ENCODE results near the gene MRPS31. TPM values are rescaled to one million over a fixed set of nuclear protein-coding genes. Genes with fewer than 3 reads are reported as not detected.

MRPS31 gene
- total RNA-seq, 3 donors from 2014 or later (not counting 1 experiment from before 2014, with no cell fraction given): 13.6 to 19.6 (median 13.8) TPM

DNA sequence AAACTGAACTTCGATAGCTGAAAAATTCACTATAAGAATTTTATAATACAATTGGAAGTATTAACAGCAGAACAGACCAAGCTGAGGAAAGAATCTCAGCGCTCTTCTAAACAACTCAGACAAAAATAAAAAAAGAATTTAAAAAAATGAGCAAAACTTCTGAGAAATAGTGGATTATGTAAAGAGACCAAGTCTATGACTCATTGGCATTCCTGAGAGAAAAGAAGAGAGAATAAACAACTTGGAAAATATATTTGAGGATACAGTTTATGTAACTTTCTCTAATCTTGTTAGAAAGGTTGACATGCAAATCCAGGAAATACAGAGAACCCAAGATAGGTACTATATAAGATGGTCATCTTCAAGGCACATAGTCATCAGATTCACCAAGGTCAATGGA is 43.8 kb upstream of the MRPS31 start:
- no peaks in the 10 kb centered on the region for H3K27me3 Mint-ChIP-seq (ENCODE audit: low read depth in 2 of 2)
- no peak overlapping the region for H3K4me3 ChIP-seq (ENCODE audit: low read length)
- no peaks in the 10 kb centered on the region for H3K9me3 ChIP-seq (ENCODE audit: control insufficient read depth, insufficient read depth, low read length)
- TF ChIP-seq, protein P1, sequence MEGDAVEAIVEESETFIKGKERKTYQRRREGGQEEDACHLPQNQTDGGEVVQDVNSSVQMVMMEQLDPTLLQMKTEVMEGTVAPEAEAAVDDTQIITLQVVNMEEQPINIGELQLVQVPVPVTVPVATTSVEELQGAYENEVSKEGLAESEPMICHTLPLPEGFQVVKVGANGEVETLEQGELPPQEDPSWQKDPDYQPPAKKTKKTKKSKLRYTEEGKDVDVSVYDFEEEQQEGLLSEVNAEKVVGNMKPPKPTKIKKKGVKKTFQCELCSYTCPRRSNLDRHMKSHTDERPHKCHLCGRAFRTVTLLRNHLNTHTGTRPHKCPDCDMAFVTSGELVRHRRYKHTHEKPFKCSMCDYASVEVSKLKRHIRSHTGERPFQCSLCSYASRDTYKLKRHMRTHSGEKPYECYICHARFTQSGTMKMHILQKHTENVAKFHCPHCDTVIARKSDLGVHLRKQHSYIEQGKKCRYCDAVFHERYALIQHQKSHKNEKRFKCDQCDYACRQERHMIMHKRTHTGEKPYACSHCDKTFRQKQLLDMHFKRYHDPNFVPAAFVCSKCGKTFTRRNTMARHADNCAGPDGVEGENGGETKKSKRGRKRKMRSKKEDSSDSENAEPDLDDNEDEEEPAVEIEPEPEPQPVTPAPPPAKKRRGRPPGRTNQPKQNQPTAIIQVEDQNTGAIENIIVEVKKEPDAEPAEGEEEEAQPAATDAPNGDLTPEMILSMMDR (IDR thresholded peaks at IDR 0.05): no peak
- intact Hi-C loops (cut with micrococcal nuclease): loop anchor here (1.0 kb wide), 1 partner anchor 38 kb away; no protein-coding TSS in a partner anchor
- H3K4me1 Mint-ChIP-seq: no peaks in the 10 kb centered on the region
- no peaks in the 10 kb centered on the region for H3K27me3 ChIP-seq (ENCODE audit: control insufficient read depth, insufficient read depth, low read length)
- no CpG with 5 or more reads among the region's 2 CpGs for WGBS (ENCODE audit: insufficient coverage)
- peaks cover 3% of the 10 kb centered on the region for H3K4me1 ChIP-seq (ENCODE audit: control insufficient read depth, insufficient read depth, low read length)
- ATAC-seq (no peak), DNase-seq (no peak)
- peaks cover 8% of the 10 kb centered on the region for H3K36me3 ChIP-seq (ENCODE audit: control insufficient read depth, insufficient read depth, low read length)
- no peak overlapping the region for H3K27ac Mint-ChIP-seq
- no peaks in the 10 kb centered on the region for H3K9me3 Mint-ChIP-seq
- H3K4me3 Mint-ChIP-seq: no peak overlapping the region
- peaks cover 15% of the 10 kb centered on the region for H3K36me3 Mint-ChIP-seq
- no peak overlapping the region for H3K27ac ChIP-seq (ENCODE audit: low read length)

- no peak overlapping the region for H3K27ac Mint-ChIP-seq
- Histone ChIP-seq H3K4me1 (ENCODE audit: control insufficient read depth, insufficient read depth, low read length) (peaks cover 3% of the 10 kb centered on the region), H3K9me3 (ENCODE audit: control insufficient read depth, insufficient read depth, low read length) (no peaks in the 10 kb centered on the region), H3K36me3 (ENCODE audit: control insufficient read depth, insufficient read depth, low read length) (peaks cover 8% of the 10 kb centered on the region), H3K4me3 (ENCODE audit: low read length) (no peak overlapping the region), H3K27ac (ENCODE audit: low read length) (no peak overlapping the region), H3K27me3 (ENCODE audit: control insufficient read depth, insufficient read depth, low read length) (no peaks in the 10 kb centered on the region)
- ATAC-seq (peak; percentile 57 to 66 (median 64)), DNase-seq (peak in 1 of 2 donors; percentile 43)
- H3K4me3 Mint-ChIP-seq: no peak overlapping the region
- H3K36me3 Mint-ChIP-seq: peaks cover 15% of the 10 kb centered on the region
- H3K9me3 Mint-ChIP-seq: no peaks in the 10 kb centered on the region
- H3K27me3 Mint-ChIP-seq (ENCODE audit: low read depth in 2 of 2): no peaks in the 10 kb centered on the region
- TF ChIP-seq, protein P1 (IDR thresholded peaks at IDR 0.05): peak; percentile 46
- no peaks in the 10 kb centered on the region for H3K4me1 Mint-ChIP-seq
- WGBS (ENCODE audit: insufficient coverage): 87% methylated on average over 7 of the region's 7 CpGs
- intact Hi-C loops (cut with micrococcal nuclease): loop anchor here (1.0 kb wide), 1 partner anchor 37 kb away; no protein-coding TSS in a partner anchor
Observed at GRCh38 chr13:40813667-40814454, 42.9 kb upstream of the MRPS31 start.

GRCh38 chr13:40812724-40813445 is 41.9 kb upstream of the MRPS31 start:
- peaks cover 8% of the 10 kb centered on the region for H3K36me3 ChIP-seq (ENCODE audit: control insufficient read depth, insufficient read depth, low read length)
- H3K4me3 Mint-ChIP-seq: no peak overlapping the region

More at GRCh38 chr13:40812724-40813445, 41.9 kb upstream of the MRPS31 start:
- TF ChIP-seq, protein P1 (IDR thresholded peaks at IDR 0.05): no peak
- Histone ChIP-seq H3K27me3 (ENCODE audit: control insufficient read depth, insufficient read depth, low read length) (no peaks in the 10 kb centered on the region), H3K9me3 (ENCODE audit: control insufficient read depth, insufficient read depth, low read length) (no peaks in the 10 kb centered on the region), H3K4me3 (ENCODE audit: low read length) (no peak overlapping the region), H3K4me1 (ENCODE audit: control insufficient read depth, insufficient read depth, low read length) (peaks cover 3% of the 10 kb centered on the region), H3K27ac (ENCODE audit: low read length) (no peak overlapping the region)
- DNase-seq: no peak
- ATAC-seq: no peak
- Mint-ChIP-seq H3K36me3 (peaks cover 15% of the 10 kb centered on the region), H3K27ac (peak overlapping the region in 1 of 2 donors; percentile 16), H3K9me3 (no peaks in the 10 kb centered on the region), H3K4me1 (no peaks in the 10 kb centered on the region), H3K27me3 (ENCODE audit: low read depth in 2 of 2) (no peaks in the 10 kb centered on the region)
- WGBS (ENCODE audit: insufficient coverage): 99% methylated on average over 6 of the region's 6 CpGs
- intact Hi-C loops (cut with micrococcal nuclease): no loop called here

All from natural killer cell (primary cell).